GM10248 (cell line): Measurements from ENCODE around the gene MAP3K9.

Source experiments
- CTCF ChIA-PET: fragments of 300-600 bp; sonication (Branson Sonifier 250); formaldehyde crosslinking; extraction: SDS; loops from one replicate; lab custom pipeline; 2021; ENCODE audit warnings: antibody characterized with exemption; lab: Yijun Ruan, JAX
- POLR2A ChIA-PET: fragments of 350-650 bp; sonication (Branson Sonifier 250); formaldehyde crosslinking; extraction: SDS; loops from one replicate; lab custom pipeline; 2020; ENCODE audit warnings: antibody characterized with exemption; lab: Yijun Ruan, JAX
- DNase-seq: peaks from one replicate; pipeline ENCODE4 v3.0.0; 2012; ENCODE audit errors: extremely low spot score
- CTCF ChIP-seq: IDR thresholded peaks from 2 replicates; pipeline ENCODE4 v1.5.1; 2012; ENCODE audit warnings: mild to moderate bottlenecking, low read depth; ENCODE audit errors: extremely low read depth, missing control alignments, control extremely low read depth

Gene MAP3K9

GRCh38 chr14:70780396-70781075 lies 28.8 kb downstream of the MAP3K9 start:
- DNase-seq = peak; percentile 61
- TF ChIP-seq CTCF = no peak
- POLR2A ChIA-PET = no interaction called here
- CTCF ChIA-PET = interaction anchor here (0.9 to 3.0 kb wide), 5 partner anchors 10 to 37 kb away, joined by 3 to 15 read pairs (median 5); no protein-coding TSS in a partner anchor

GRCh38 chr14:70779667-70780066 lies 29.6 kb downstream of the MAP3K9 start:
- DNase-seq = no peak
- ChIA-PET CTCF (interaction anchor here (1.0 to 3.0 kb wide), 3 partner anchors 9 to 37 kb away, joined by 4 to 15 read pairs (median 5); no protein-coding TSS in a partner anchor), POLR2A (no interaction called here)
- TF ChIP-seq CTCF = no peak

GRCh38 chr14:70776197-70776596 lies 33.1 kb downstream of the MAP3K9 start:
- peak; percentile 69 for DNase-seq
- no peak for TF ChIP-seq CTCF
- POLR2A ChIA-PET = no interaction called here
- CTCF ChIA-PET = interaction anchor here (1.0 to 1.8 kb wide), 3 partner anchors 12 to 286 kb away, joined by 3 to 8 read pairs (median 3); no protein-coding TSS in a partner anchor

- no peak for TF ChIP-seq CTCF
- ChIA-PET POLR2A (no interaction called here), CTCF (interaction anchor here (1.4 kb wide), 1 partner anchor 17 kb away, joined by 3 read pairs; no protein-coding TSS in a partner anchor)
- no peak for DNase-seq
Observed at GRCh38 chr14:70773182-70773862, 36.0 kb downstream of the MAP3K9 start.

GRCh38 chr14:70771781-70772212 lies 37.5 kb downstream of the MAP3K9 start:
- ChIA-PET CTCF (interaction anchor here (0.8 to 3.6 kb wide), 3 partner anchors 8 to 46 kb away, joined by 3 to 15 read pairs (median 5); no protein-coding TSS in a partner anchor), POLR2A (interaction anchor here (0.8 kb wide), 1 partner anchor 19 kb away, joined by 3 read pairs; no protein-coding TSS in a partner anchor)
- TF ChIP-seq CTCF = no peak
- no peak for DNase-seq

GRCh38 chr14:70770490-70770889 lies 38.8 kb downstream of the MAP3K9 start:
- no peak for TF ChIP-seq CTCF
- CTCF ChIA-PET = interaction anchor here (3.6 kb wide), 1 partner anchor 10 kb away, joined by 15 read pairs; no protein-coding TSS in a partner anchor
- DNase-seq = no peak
- POLR2A ChIA-PET = no interaction called here
